ENCODE results near the gene NRG2.

NRG2 gene

GRCh38 chr5:140011297-140011802, 31.7 kb downstream of the NRG2 start:
- DNase-seq (ENCODE audit: low read depth, low spot score): no peak

- no peak for DNase-seq (ENCODE audit: low read depth, low spot score)
These were observed 32.3 kb downstream of the NRG2 start for GRCh38 chr5:140010798-140011197.

GRCh38 chr5:140007311-140007710, 35.8 kb downstream of the NRG2 start:
- no peak for DNase-seq (ENCODE audit: low read depth, low spot score)

GRCh38 chr5:140005145-140005591, 37.9 kb downstream of the NRG2 start:
- no peak for DNase-seq (ENCODE audit: low read depth, low spot score)

GRCh38 chr5:140004174-140004573, 38.9 kb downstream of the NRG2 start:
- DNase-seq (ENCODE audit: low read depth, low spot score): no peak

- no peak for DNase-seq (ENCODE audit: low read depth, low spot score)
These were observed 39.6 kb downstream of the NRG2 start for GRCh38 chr5:140003519-140003918.

GRCh38 chr5:140000332-140000731, 42.8 kb downstream of the NRG2 start:
- no peak for DNase-seq (ENCODE audit: low read depth, low spot score)

- DNase-seq (ENCODE audit: low read depth, low spot score): no peak
These were observed 44.3 kb downstream of the NRG2 start for GRCh38 chr5:139998837-139999236.

- DNase-seq (ENCODE audit: low read depth, low spot score): no peak
These were observed 45.8 kb downstream of the NRG2 start for GRCh38 chr5:139997276-139997675.

- DNase-seq (ENCODE audit: low read depth, low spot score): no peak
These were observed 47.2 kb downstream of the NRG2 start for GRCh38 chr5:139995929-139996328.

- DNase-seq (ENCODE audit: low read depth, low spot score): no peak
These were observed 48.9 kb downstream of the NRG2 start for GRCh38 chr5:139994234-139994633.

- no peak for DNase-seq (ENCODE audit: low read depth, low spot score)
These were observed 57.4 kb downstream of the NRG2 start for GRCh38 chr5:139985733-139986132.

GRCh38 chr5:139985290-139985689, 57.8 kb downstream of the NRG2 start:
- DNase-seq (ENCODE audit: low read depth, low spot score): no peak

GRCh38 chr5:139984816-139985215, 58.3 kb downstream of the NRG2 start:
- DNase-seq (ENCODE audit: low read depth, low spot score): no peak

- no peak for DNase-seq (ENCODE audit: low read depth, low spot score)
These were observed 60.2 kb downstream of the NRG2 start for GRCh38 chr5:139982975-139983240.

GRCh38 chr5:139982157-139982974, 60.7 kb downstream of the NRG2 start:
- no peak for DNase-seq (ENCODE audit: low read depth, low spot score)

- DNase-seq (ENCODE audit: low read depth, low spot score): no peak
These were observed 62.3 kb downstream of the NRG2 start for GRCh38 chr5:139980765-139981164.

GRCh38 chr5:139979943-139980342, 63.2 kb downstream of the NRG2 start:
- no peak for DNase-seq (ENCODE audit: low read depth, low spot score)

- DNase-seq (ENCODE audit: low read depth, low spot score): no peak
These were observed 63.6 kb downstream of the NRG2 start for GRCh38 chr5:139979518-139979917.

- no peak for DNase-seq (ENCODE audit: low read depth, low spot score)
These were observed 66.4 kb downstream of the NRG2 start for GRCh38 chr5:139976703-139977102.

GRCh38 chr5:139975942-139976341, 67.2 kb downstream of the NRG2 start:
- no peak for DNase-seq (ENCODE audit: low read depth, low spot score)

- DNase-seq (ENCODE audit: low read depth, low spot score): no peak
These were observed 67.8 kb downstream of the NRG2 start for GRCh38 chr5:139975306-139975705.

- no peak for DNase-seq (ENCODE audit: low read depth, low spot score)
These were observed 68.4 kb downstream of the NRG2 start for GRCh38 chr5:139974661-139975060.

Measured in brain pericyte (primary cell).